AG10803 (cell line): ENCODE measurements around the gene ARL13A.
"Not testable (repeated sequence)": the region's sequence is repeated elsewhere in the genome, so short reads cannot be mapped to it uniquely, and the experiment has no call there.

Experiments used
- DNase-seq: peaks from one replicate; pipeline ENCODE4 v3.0.0; 2010; ENCODE audit warnings: low read depth
- H3K4me3 ChIP-seq: 2 replicates; pipeline ENCODE4 v1.5.1; 2011; ENCODE audit warnings: mild to moderate bottlenecking, low read length, control low read depth
- TF ChIP-seq, protein P1 (sequence below): conservative IDR thresholded peaks from 2 replicates; pipeline ENCODE4 v1.5.1; 2011; ENCODE audit warnings: mild to moderate bottlenecking, low read length, control low read depth, inconsistent platforms

Gene ARL13A

DNA sequence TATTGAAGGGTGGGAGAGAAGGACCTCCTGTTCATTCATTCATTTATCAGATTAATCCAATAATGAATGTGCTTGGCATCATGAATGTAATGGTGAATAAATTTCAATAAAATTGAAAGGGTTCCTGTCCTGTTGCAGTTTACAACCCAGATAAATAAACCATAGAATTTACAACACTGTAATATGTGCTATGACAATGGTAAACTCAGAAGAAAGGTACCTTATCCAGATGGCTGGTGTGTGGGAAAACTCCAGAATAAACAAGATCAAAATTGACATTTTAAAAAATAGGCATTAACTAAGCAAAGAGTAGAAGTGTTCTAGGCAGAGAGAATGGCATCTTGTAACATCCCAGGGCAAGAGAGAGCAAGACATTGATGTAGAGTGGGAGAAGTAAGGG, 15.3 kb downstream of the ARL13A start:
- no peak overlapping the region for H3K4me3 ChIP-seq
- TF ChIP-seq, protein P1, sequence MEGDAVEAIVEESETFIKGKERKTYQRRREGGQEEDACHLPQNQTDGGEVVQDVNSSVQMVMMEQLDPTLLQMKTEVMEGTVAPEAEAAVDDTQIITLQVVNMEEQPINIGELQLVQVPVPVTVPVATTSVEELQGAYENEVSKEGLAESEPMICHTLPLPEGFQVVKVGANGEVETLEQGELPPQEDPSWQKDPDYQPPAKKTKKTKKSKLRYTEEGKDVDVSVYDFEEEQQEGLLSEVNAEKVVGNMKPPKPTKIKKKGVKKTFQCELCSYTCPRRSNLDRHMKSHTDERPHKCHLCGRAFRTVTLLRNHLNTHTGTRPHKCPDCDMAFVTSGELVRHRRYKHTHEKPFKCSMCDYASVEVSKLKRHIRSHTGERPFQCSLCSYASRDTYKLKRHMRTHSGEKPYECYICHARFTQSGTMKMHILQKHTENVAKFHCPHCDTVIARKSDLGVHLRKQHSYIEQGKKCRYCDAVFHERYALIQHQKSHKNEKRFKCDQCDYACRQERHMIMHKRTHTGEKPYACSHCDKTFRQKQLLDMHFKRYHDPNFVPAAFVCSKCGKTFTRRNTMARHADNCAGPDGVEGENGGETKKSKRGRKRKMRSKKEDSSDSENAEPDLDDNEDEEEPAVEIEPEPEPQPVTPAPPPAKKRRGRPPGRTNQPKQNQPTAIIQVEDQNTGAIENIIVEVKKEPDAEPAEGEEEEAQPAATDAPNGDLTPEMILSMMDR = no peak
- no peak for DNase-seq

DNA sequence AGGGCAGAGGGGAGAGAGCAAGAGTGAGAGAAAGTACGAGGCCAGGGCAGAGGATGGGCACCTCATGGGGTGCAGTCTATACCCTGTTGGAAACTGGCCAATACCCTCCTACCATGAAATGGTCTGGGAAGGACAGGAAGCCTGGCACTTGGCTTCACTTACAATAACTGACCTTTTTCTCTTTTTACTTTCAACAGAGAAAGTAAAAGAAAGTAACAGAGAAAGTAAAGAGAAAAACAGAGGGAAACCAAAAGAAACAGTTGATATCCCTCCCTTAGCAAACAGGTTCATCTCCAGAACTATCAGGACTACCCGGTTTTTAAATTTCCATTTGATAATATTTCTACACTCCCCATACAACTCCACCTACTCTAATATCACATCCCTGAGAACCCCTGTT, 20.6 kb downstream of the ARL13A start:
- DNase-seq = no peak
- no peak overlapping the region for H3K4me3 ChIP-seq
- TF ChIP-seq, protein P1 = no peak

DNA sequence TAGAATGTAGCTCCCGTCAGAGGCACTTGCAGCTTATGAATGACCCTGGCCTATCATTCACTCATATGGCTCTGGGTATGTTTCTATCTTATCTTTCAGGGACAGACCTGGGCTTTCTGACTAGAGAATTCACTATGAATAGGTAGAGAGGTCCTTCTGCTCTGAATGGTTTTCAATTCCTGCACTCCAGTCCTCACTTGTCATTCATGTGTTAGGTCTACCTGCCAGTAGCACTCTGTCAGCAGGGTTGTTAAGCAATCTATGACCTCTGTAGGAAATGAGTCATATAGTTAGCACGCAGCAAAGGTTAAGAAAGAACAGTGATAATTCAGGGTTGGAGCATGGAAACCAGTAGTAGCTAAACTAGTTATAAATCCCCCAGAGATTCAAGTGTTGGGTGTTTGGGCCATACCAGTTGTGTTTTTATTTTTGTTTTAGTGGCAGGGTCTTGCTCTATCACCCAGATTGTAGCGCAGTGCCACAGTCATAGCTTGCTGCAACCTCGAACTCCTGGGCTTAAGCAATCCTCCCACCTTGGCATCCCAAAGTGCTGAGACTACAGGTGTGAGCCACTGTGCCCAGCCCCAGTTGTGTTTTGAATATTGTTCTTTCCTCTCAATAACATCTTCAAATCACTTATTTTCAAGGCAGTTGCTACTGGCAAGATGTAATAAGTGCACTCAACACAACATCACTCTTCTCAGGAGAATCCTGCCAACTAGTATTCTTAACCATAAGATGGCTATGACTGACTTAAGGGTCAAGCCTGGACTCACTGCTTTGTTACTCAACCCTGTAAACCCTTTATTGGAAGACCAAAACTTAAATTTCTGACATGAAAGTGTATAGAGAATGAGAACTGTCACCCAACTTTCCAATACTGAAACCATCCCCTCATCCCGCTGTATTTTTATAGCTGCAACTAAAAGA, 25.1 kb downstream of the ARL13A start:
- no peak overlapping the region for H3K4me3 ChIP-seq
- peak; percentile 42 for DNase-seq
- TF ChIP-seq, protein P1 = no peak

DNA sequence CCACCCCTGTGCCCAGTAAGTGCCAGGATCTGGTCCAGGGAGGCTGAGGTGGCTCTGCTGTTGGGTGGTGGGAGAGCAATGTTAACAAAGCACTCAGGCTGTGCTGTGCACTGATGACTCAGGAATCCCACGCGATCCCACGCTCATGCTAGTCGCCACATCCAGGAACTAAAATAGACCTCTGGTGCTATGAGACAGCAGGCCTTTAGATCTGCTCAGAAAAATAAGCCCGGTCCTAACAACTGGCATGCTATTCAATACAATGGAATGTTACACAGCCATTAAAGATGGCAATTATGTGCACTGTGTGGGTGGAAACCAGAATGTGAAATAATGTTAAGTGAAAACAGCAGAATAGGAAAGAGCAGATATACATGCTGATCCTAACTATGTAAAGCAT, 26.0 kb downstream of the ARL13A start:
- TF ChIP-seq, protein P1 = no peak
- peak; percentile 73 for DNase-seq
- H3K4me3 ChIP-seq = no peak overlapping the region

DNA sequence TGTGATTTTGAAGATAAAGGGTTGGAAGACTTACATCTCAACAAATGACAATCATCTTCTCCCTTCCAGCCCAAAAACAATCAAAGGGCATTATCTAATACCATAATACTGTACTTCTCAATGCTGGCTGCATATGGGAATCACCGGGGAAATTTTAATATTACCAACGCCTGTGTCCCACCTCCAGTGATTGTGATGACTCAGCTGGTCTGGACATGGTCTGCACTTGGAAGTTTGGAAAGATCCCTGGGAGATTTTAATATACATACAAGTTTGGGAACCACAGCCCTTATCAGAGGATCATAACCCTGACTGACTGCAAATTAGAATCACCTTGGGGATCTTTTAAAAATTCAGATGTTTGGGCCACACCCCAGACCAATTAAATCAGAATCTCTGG, 29.9 kb downstream of the ARL13A start:
- TF ChIP-seq, protein P1 = no peak
- no peak overlapping the region for H3K4me3 ChIP-seq
- no peak for DNase-seq

DNA sequence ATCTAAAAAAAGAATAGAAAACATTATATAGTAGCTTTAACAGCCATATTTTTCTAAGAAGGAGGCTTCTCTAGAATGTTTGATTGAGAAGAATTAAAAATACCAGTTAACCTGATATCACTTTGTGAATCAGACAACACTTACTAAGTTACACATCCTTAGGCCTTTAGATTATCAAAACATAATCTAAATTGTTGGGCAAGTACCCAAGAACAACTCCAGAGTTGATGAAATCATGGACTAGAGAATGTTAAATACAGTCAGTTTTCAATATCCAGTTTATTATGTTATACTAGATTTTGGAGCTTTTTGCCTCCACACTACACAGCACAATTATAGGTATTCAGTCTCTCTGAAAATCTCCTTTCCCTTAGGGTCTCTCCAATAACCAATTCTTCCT, 39.6 kb downstream of the ARL13A start:
- TF ChIP-seq, protein P1 = no peak
- no peak overlapping the region for H3K4me3 ChIP-seq
- DNase-seq = no peak

DNA sequence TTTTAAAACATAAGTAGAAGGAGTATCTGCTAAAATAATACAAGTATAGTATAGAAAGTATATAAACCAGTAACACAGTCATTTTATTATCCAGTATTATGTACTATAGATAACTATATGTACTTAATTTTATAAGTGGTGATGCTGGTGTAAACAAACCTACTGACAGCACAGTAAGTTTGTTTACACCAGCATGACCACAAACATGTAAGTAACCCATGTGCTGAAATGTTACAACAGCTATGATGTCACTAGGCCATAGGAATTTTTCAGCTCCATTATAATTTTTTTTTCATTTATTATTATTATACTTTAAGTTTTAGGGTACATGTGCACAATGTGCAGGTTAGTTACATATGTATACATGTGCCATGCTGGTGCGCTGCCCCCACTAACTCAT, 42.5 kb downstream of the ARL13A start:
- not testable (repeated sequence) for H3K4me3 ChIP-seq
- peak; percentile 7 for DNase-seq

DNA sequence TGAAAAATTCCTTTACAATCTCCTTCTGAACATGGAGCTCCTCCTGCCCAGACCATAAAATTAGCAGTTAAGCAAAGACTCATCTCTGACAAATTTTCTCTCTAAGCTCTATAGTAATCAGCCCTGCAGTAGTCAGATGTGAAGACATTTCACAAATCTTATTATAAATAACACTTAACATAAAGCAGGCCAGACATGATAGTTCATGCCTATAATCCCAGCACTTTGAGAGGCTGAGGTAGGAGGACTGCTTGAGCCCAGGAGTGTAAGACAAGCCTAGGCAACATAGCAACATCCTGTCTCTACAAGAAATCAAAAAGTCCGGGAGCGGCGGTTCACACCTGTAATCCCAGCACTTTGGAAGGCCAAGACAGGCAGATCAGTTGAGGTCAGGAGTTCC, 52.5 kb downstream of the ARL13A start:
- H3K4me3 ChIP-seq = no peak overlapping the region
- TF ChIP-seq, protein P1 = no peak
- DNase-seq = no peak
